Fibroblast of lung (primary cell): ENCODE results near the gene NUB1.

Experiments
- EZH2 ChIP-seq: IDR thresholded peaks from 2 replicates; pipeline ENCODE4 v1.5.1; 2012; ENCODE audit warnings: low read length, control low read depth, mild to moderate bottlenecking; ENCODE audit errors: missing control alignments
- TF ChIP-seq, protein P1 (sequence below), 2 donors: IDR thresholded peaks in 1 of 2; conservative IDR thresholded peaks in 1 of 2; 1 replicate in 1 of 2; 2 replicates in 1 of 2; pipeline ENCODE4 v1.5.1; 2011 to 2012; ENCODE audit warnings: low read length in 2 of 2, control low read depth in 1 of 2, inconsistent platforms in 1 of 2, low read depth in 1 of 2, mild to moderate bottlenecking in 1 of 2

DNA sequence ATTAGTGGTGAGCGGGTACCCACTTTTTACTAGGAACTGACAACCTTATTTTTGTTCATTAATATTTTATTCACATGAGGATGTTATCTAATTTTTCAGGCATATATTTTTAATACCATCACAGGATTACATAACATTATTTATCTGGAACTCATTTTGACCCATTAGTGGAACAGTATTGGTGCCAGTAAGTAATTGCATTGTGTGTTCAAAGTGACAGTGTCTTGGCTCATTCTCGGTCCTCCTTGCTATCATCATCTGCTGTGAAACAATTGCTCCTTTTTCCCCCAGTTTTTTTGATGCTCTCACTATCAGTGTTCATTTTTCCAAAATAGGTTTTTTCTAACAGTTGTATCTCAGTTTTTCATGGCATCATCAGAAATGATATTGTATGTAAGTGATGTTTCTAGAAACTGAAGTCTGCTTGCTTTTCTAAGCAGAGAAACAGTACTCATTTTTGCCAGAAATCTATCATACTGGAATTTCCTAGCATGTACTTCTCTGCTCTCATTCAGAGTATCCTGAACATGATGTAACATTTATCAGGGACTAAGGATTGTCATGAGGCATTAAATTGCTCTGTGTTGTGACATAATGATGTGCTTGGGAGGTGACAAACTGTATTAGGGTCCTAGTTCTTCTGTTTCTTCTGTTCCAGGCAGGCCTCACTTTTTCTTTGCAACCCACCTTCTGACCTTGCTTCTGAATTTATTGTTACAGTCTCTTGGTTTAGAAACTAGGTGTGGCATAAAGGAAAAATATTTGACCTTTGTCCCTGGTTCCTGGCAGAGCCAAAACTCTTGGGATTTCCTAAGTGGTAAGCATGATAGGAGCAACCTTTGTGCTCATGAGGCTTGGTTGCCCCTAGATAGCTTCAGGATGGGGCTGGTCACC is 4.2 kb downstream of the NUB1 start:
- no peak for TF ChIP-seq EZH2
- TF ChIP-seq, protein P1, sequence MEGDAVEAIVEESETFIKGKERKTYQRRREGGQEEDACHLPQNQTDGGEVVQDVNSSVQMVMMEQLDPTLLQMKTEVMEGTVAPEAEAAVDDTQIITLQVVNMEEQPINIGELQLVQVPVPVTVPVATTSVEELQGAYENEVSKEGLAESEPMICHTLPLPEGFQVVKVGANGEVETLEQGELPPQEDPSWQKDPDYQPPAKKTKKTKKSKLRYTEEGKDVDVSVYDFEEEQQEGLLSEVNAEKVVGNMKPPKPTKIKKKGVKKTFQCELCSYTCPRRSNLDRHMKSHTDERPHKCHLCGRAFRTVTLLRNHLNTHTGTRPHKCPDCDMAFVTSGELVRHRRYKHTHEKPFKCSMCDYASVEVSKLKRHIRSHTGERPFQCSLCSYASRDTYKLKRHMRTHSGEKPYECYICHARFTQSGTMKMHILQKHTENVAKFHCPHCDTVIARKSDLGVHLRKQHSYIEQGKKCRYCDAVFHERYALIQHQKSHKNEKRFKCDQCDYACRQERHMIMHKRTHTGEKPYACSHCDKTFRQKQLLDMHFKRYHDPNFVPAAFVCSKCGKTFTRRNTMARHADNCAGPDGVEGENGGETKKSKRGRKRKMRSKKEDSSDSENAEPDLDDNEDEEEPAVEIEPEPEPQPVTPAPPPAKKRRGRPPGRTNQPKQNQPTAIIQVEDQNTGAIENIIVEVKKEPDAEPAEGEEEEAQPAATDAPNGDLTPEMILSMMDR (conservative IDR thresholded peaks at IDR 0.05 in 1 of 2, IDR thresholded peaks at IDR 0.05 in 1 of 2; ENCODE audit: low read depth in 1 of 2, low read length in 2 of 2) = no peak
